ENCODE measurements around the gene KCNK5. TPM values are rescaled to one million over a fixed set of nuclear protein-coding genes. Genes with fewer than 3 reads are reported as not detected.
A peak's percentile ranks its signal among the peaks of the same experiment; 100 is the strongest.

The KCNK5 gene
- total and polyA plus RNA-seq, 9 of the 15 experiments (the other 6 are each of a cell fraction or from before 2014, with no cell fraction given): 1.5 to 45.8 (median 25.8) TPM

- CTCF ChIA-PET (ENCODE audit: low intra/inter-chr PET ratio): no interaction called here
- FAIRE-seq (no peak), ATAC-seq (no peak), DNase-seq (ENCODE audit: extremely low read depth in 1 of 4, low spot score in 3 of 4) (no peak)
- H2AFZ ChIP-seq (ENCODE audit: low read depth, low read length): no peak overlapping the region
- H3K9me3 ChIP-seq (replicated peaks; ENCODE audit: control insufficient read depth, insufficient read depth, low read depth, low read length): no peaks in the 10 kb centered on the region
- WGBS (ENCODE audit: insufficient coverage, low coverage, missing lambda C conversion rate): 37% methylated on average over 8 of the region's 8 CpGs
- POLR2A ChIA-PET: interaction anchor here (0.6 kb wide), 1 partner anchor 22 kb away, joined by 3 read pairs; no protein-coding TSS in a partner anchor
- no TSS peak for BruUV-seq (replicated peaks)
- H3K9ac ChIP-seq (ENCODE audit: insufficient read depth in 1 of 2, low read depth in 2 of 2, low read length in 2 of 2): no peak overlapping the region
- no peaks in the 10 kb centered on the region for H3K36me3 ChIP-seq (ENCODE audit: control insufficient read depth, insufficient read depth, low read length)
- H4K20me1 ChIP-seq (replicated peaks; ENCODE audit: control insufficient read depth, insufficient read depth, low read length): no peaks in the 10 kb centered on the region
- intact Hi-C loops (cut with micrococcal nuclease): no loop called here
- H3K4me3 ChIP-seq: no peak overlapping the region
- H3K27ac ChIP-seq (ENCODE audit: extremely low read depth, low read depth, low read length): no peak overlapping the region
- no peaks in the 10 kb centered on the region for H3K9me1 ChIP-seq (ENCODE audit: control insufficient read depth, insufficient read depth, low read length)
- peaks cover 9% of the 10 kb centered on the region for H3K79me2 ChIP-seq (ENCODE audit: control insufficient read depth, insufficient read depth, low read length)
- H3K4me2 ChIP-seq (ENCODE audit: insufficient read depth, low read length): no peak overlapping the region
- H3K27me3 ChIP-seq (ENCODE audit: control insufficient read depth in 2 of 2, insufficient read depth in 2 of 2, low read length in 2 of 2): no peaks in the 10 kb centered on the region
- TF ChIP-seq CBFA2T3 (IDR thresholded peaks at IDR 0.05) (peak; percentile 54), EGR1 (conservative IDR thresholded peaks at IDR 0.05) (0 out of 2 replicates have a peak, but pooled peaks have one; percentile 5), ZNF316 (IDR thresholded peaks at IDR 0.05) (no peak), CBFA2T2 (conservative IDR thresholded peaks at IDR 0.05) (0 out of 2 replicates have a peak, but pooled peaks have one; percentile 7), SIX5 (IDR thresholded peaks at IDR 0.05; ENCODE audit: borderline replicate concordance in 1 of 2, insufficient read depth in 1 of 2, low read depth in 1 of 2, low read length in 2 of 2) (no peak)
- peaks cover 5 to 21% of the 10 kb centered on the region in 2 experiments; a peak in 4 of 5 replicates for H3K4me1 ChIP-seq (replicated peaks in 1 of 2; ENCODE audit: control insufficient read depth in 2 of 2, insufficient read depth in 2 of 2, low read length in 2 of 2)
- in situ Hi-C loops (cut with MboI): no loop called here
Observed at GRCh38 chr6:39233333-39233732, 4.1 kb upstream of the KCNK5 start.

- Histone ChIP-seq H3K36me3 (ENCODE audit: control insufficient read depth, insufficient read depth, low read length) (peaks cover 6% of the 10 kb centered on the region; the same call in 2 of the 3 replicates), H3K27ac (ENCODE audit: extremely low read depth, low read depth, low read length) (no peak overlapping the region), H3K4me3 (no peak overlapping the region), H3K79me2 (ENCODE audit: control insufficient read depth, insufficient read depth, low read length) (peaks cover 26% of the 10 kb centered on the region), H3K9me3 (replicated peaks; ENCODE audit: control insufficient read depth, insufficient read depth, low read depth, low read length) (no peaks in the 10 kb centered on the region), H4K20me1 (replicated peaks; ENCODE audit: control insufficient read depth, insufficient read depth, low read length) (peaks cover 5% of the 10 kb centered on the region; the same call in 1 of the 2 replicates), H3K9me1 (ENCODE audit: control insufficient read depth, insufficient read depth, low read length) (no peaks in the 10 kb centered on the region), H3K4me1 (replicated peaks in 1 of 2; ENCODE audit: control insufficient read depth in 2 of 2, insufficient read depth in 2 of 2, low read length in 2 of 2) (peaks cover 8 to 24% of the 10 kb centered on the region in 2 experiments; a peak in 4 of 5 replicates), H2AFZ (ENCODE audit: low read depth, low read length) (peak overlapping the region; percentile 32), H3K4me2 (ENCODE audit: insufficient read depth, low read length) (no peak overlapping the region), H3K9ac (ENCODE audit: insufficient read depth in 1 of 2, low read depth in 2 of 2, low read length in 2 of 2) (peak overlapping the region in 1 of 2 experiments; percentile 41; a peak in 1 of 4 replicates), H3K27me3 (ENCODE audit: control insufficient read depth in 2 of 2, insufficient read depth in 2 of 2, low read length in 2 of 2) (no peaks in the 10 kb centered on the region)
- ATAC-seq: no peak
- no TSS peak for BruUV-seq (replicated peaks)
- CTCF ChIA-PET (ENCODE audit: low intra/inter-chr PET ratio): no interaction called here
- POLR2A ChIA-PET: interaction anchor here (4.3 kb wide), 1 partner anchor 7 kb away, joined by 25 read pairs; no protein-coding TSS in a partner anchor
- FAIRE-seq: no peak
- intact Hi-C loops (cut with micrococcal nuclease): no loop called here
- in situ Hi-C loops (cut with MboI): no loop called here
- DNase-seq (ENCODE audit: extremely low read depth in 1 of 4, low spot score in 3 of 4): peak in 1 of 4 experiments; percentile 24
- WGBS (ENCODE audit: insufficient coverage, low coverage, missing lambda C conversion rate): 60% methylated on average over 6 of the region's 7 CpGs
- TF ChIP-seq E2F8 (IDR thresholded peaks at IDR 0.05; ENCODE audit: low read depth, partially characterized antibody) (no peak), STAT5B (CRISPR knock-in tag; IDR thresholded peaks at IDR 0.05) (no peak), ZNF282 (CRISPR knock-in tag; IDR thresholded peaks at IDR 0.05) (no peak), ZNF695 (CRISPR knock-in tag; IDR thresholded peaks at IDR 0.05) (no peak), ZFX (CRISPR knock-in tag; IDR thresholded peaks at IDR 0.05) (no peak), ZNF133 (CRISPR knock-in tag; IDR thresholded peaks at IDR 0.05) (no peak), ETV6 (IDR thresholded peaks at IDR 0.05; ENCODE audit: borderline replicate concordance in 1 of 2, low read depth in 2 of 2, low read length in 1 of 2) (no peak), ETV6 (CRISPR knock-in tag; IDR thresholded peaks at IDR 0.05; ENCODE audit: borderline replicate concordance) (no peak)
Observed at GRCh38 chr6:39231521-39232243, 2.4 kb upstream of the KCNK5 start.
